Epidermal melanocyte (primary cell): Measurements from ENCODE around the gene ERC2.
"Not testable (repeated sequence)": the region's sequence is repeated elsewhere in the genome, so short reads cannot be mapped to it uniquely, and the experiment has no call there.

Experiments
- DNase-seq: peaks from one replicate; pipeline ENCODE4 v3.0.0; 2011; ENCODE audit warnings: low spot score; ENCODE audit not compliant: insufficient read length

ERC2 gene

DNA sequence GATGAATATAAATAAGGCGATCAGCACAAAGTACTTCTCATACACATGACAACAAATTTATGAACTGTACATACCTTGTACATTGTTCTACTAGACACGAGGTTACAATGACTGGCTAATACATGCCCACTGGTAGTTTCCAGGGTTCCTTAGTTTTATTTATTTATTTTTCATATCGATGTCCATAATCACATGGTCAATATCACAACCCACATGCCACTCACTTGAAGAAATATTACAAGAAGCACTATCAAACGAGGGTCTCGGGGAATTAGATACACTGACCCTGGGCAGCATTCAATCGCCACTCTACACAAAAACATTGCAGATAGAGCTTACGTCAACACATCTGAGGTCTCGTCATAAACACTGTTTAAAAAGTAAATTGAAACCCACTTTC is 959.9 kb downstream of the ERC2 start:
- DNase-seq = no peak

DNA sequence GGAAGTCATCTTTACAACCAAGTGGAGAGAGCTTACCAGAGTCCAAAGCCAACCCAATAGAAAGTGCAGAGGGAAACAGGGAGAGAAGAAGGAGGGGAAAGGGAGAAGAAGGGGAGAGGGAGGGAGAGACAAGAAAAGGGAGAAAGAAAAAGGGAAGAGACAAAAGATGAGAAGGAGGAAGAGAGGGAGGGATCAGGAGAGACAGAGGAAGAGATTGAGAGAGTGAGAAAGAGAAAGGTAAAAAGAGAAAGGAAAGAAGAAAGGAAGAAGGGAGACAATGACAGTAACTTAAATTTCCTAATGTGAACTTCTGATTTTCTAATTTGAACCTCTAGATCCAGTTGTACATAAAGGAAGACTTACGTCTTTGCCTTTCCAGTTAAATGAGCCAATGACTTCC is 960.5 kb downstream of the ERC2 start:
- no peak for DNase-seq

DNA sequence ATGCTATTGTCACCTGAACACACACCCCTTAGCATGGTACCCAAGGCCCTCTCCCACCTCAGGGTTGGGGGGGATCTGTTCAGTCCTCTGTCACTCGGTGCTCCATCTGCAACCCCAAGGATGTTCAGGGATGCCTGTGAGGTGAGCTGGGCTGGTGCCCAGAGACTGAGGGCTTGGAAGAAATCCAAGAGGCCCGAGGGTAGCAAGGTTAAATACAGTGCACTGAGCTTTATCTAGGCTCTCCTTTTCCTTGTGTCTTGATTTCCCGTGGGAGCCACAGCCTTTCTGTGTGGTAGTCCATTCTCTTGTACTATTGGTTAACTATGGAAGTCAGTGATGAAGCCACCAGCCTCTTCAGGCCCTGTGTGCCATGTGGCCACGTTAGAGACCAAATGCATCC is 962.5 kb downstream of the ERC2 start:
- no peak for DNase-seq

DNA sequence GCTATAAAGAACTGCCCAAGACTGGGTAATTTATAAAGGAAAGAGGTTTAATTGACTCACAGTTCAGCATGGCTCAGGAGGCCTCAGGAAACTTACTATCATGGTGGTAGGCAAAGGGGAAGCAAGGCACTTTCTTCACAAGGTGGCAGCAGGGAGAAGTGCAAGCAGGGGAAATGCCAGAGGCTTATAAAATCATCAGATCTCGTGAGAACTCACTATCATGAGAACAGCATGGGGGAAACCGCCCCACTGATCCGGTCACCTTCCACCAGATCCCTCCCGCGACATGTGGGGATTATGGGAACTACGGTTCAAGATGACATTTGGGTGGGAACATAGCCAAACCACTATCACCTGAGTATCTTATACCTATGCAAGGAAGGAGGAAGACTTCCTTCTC is 963.2 kb downstream of the ERC2 start:
- not testable (repeated sequence) for DNase-seq

DNA sequence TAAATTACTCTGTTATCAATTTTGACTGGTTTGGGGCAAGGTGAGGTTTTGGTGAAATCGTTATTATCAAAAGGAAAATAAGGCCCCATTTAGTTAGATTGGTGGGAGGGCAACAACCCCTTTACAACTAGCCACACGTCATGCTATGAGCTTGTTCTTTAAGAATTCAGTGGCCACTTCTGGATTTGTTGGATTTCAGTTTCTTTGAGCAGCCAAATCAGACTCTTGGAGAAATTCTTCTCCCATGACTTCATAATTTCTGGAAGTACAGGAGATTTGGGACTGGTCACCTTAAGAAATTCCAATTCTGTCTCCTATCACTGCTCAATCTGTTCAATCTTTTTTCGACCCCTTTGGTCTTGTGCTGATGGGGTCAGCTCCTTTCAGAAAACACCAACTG is 966.4 kb downstream of the ERC2 start:
- DNase-seq = no peak

DNA sequence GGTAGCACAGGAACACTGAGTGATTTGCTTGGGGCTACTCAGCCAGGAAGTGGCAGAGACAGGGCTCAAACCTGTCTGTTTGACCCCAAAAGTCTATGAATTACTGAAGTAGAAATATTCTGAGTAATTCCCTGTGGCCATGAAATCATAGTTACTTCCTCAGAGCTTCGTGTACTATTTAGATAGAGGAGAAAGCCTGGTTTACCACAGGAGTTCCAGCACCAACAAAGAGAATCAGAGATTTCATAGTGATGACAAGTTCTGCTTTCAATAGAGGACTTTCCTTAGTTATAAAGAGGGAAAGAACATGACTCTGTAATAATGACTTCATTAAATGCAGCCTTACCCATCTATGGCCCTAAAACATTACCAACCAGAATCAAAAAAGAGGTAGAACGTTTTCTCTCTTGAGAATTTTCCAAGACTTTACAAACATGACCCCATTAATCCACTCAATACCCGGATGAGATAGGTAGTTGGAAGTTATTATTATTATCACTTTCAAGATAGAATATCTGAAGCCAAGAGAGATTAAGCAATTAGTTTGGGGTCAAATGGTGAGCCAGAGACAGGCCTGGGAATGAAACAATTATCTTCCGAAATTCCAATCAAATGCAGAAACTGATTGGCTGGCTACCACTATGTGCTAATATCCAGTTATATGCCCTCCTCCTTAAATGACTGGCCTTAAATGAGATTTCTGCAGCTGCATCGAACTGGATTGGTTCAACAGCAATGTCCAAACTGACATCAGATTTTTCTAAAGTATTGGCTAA is 967.5 kb downstream of the ERC2 start:
- DNase-seq = no peak

DNA sequence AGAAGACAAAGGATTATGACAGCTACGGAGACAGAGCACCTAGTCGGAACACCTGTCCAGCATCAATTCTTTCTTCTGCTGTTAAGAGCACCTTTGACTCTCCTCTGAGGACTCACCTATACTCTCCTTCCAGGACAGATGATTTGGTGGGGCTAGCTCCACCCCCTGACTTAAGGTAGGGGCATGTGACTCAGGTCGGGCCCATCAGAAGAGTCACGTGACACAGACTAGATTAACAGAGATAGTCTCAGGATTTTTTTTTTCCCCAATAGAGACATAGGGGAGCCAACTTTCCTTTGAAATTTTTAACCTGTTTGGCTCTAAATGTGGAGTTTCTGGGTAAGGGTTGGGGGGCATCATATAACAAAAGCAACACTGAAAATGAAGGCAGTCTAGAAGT is 969.7 kb downstream of the ERC2 start:
- no peak for DNase-seq

DNA sequence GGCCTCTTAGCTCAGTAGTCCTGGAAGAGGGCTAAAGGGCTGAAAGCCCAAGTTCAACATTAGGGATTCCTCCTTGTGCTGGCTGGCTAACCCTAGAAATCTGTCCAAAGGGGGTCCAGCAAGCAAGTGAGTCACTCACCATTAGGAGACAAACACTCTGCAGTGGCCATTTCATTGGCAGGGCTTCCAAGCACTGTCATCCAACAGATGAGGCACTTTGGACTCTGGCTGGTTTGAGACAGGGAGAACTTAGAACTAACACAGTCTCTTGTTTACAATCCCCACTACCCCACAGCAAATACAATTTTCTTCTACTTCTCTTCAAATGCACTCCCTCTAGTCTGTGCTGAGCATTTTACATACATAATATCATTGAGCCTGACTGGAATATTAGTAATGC is 971.0 kb downstream of the ERC2 start:
- no peak for DNase-seq

DNA sequence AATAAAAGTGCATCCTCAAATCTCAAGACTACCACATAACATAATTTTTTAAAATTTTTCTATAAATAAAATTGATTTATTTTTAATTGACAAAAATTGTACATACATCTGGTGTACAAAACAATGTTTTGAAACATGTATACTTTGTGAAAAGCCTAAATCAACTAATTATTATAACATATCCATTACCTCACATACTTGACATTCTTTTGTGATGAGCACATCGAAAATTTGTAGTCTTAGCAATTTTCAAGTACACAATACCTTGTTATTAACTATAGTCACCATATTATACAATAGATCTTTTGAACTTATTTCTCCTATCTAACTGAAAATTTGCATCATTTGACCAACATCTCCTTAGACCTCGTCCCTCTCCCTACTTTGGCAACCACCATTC is 973.3 kb downstream of the ERC2 start:
- no peak for DNase-seq

DNA sequence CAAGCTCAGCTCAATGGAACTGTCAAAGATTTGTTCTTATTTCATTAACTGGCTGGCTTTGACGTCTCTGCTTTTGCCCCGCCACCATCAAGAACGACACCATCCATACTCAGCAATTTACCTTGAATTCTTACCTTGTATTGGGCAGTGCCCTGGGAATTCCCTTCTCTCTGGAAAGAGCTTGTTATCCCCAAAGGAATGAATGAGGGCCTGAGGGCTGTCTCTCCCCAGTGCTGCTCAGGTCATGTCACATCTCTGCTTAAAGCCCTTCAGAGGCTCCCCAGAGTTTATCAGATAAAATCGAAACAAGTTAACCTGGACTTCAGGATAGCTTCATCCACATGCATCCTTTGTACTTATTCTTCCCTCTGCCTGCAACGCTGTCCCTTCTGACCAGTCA is 975.3 kb downstream of the ERC2 start:
- no peak for DNase-seq

DNA sequence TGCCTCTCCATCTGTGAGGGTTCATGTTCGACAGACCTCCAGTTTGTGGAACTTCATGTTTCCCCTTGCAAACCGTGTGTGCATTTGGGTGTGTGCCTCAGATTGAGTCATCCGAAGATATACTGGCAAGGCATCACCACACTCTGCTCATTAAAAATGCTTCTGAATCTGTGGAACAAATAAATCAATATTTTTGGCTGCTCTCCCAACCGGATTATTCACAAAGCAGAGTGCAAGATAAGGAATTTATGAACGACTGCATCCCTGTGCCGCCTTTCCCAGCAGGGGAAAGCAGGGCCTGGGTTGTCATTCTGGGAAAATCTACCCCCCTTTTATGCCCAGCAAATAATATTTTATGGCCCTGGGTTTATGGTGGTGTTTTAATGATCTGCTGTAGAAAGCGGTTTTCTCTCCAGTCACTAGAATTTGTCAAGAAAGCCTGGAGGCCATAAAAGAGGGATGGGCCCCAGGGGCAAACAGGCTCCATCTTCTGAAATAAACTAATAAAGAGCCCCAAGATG is 976.9 kb downstream of the ERC2 start:
- DNase-seq = no peak

DNA sequence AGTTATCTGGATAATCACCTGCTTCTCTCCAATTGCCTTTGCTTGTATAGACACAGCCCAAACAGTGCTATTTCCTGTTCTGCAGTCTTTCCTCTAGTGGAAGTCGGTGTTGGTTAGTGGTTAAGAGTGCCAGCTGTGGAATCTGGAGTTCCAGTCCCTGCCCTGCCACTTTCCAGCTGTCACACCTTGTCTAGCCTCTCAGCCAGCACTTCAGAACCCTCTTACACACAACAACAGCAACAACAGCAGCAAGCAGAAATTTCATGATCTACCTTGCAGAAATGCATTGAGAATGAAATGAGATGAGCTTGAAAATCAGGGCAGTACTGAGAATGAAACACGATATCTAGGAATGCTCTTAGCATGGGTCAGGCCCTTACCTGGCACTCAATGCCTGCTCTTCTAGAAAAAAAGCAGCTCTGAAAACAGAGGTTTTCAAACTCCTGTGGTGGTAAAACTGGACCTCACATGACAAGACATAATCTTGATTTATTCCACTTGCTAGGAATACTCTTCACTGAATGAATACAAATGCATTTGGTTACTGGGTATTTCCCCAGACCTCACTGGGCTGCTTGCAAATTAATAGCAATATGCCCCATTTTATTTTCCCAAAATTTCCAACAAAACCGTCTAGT is 977.9 kb downstream of the ERC2 start:
- no peak for DNase-seq

DNA sequence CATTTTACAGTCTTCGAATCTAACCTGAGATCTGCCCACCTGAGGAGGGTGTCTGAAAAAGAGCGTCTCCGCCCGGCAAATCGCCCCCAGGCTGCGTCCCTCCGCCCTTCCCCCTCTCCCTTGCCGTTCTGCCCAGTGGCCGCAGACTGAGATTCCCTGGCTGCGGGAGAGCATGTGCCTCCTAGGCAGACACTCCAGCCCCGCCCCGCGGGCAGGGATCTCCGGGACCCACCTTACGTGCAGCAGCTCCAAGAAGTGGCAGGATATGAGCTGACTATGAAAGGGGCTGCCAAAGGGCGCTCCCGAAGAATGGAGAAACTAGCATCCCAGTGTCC is 978.5 kb downstream of the ERC2 start:
- no peak for DNase-seq

DNA sequence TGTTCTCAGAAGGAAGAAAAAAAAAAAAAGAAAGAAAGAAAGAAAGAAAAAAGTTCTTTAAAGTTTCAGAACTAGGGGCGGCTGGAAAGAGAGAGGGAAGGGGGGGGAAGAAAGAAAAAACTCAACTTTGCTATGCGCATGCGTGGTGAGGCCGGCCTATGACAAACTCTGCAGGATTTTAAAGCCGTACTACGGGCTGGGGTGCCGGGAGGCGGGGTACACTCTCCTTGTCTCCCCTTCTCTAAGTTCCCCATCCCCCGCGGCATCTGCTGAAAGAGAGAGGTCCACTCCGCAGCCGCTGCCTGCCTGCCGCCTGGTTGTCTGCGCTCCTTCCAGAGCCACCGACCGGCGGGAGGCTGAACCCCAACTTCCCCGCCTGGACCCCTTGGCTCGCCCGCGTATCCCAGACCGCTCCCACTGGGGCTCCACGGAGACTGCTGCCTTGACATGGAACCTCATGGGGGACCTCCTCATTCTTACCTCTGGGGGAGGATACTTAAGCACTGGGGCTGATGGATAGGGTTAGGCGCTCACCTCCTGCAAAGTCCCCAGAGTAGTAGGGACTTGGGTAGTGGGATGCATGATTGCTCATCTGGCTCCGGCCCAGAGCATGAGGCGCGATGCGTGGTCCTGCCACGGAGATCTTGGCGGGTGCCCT is 979.7 kb downstream of the ERC2 start:
- DNase-seq = no peak

DNA sequence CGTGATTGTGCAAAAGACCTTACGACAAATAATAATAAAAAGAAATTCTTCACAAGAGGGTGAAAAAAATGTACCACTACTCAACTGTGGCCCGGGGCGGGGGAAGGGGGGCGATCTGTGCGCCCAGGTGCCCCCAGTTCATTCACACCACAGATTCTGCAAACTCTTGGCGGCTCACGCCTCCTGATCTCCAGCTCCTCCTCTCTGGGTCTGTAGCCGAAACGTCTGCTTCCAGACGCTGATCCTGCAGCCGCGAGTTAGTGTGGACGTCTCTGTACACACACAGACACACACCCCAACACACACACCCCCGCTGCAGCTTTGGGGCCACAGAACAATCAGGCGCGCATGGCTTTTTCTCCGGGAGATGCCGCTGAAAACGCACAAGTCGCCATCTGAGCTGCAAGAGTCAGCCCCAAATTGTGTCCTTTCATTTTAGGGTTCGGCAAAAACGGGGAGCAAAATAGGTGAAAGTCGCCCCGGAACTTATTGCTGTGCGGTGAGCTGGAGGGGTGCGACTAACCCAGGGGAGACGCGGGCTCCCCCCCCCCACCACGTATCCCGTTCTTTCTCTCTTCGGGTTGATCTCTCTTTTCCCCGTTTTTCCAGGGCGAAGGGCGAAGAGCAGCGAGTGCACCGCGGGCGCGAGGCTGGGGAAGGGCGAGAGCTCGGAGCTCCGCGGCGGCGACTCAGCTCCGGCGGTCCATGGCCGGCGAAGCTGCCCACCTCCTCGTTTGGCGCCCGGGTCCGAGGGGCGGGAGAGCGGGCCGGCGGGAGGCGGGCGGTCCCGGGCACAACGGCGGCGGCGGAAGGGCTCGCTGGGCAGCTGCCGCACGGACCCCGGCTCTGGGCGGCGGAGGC is 980.7 kb downstream of the ERC2 start:
- no peak for DNase-seq

DNA sequence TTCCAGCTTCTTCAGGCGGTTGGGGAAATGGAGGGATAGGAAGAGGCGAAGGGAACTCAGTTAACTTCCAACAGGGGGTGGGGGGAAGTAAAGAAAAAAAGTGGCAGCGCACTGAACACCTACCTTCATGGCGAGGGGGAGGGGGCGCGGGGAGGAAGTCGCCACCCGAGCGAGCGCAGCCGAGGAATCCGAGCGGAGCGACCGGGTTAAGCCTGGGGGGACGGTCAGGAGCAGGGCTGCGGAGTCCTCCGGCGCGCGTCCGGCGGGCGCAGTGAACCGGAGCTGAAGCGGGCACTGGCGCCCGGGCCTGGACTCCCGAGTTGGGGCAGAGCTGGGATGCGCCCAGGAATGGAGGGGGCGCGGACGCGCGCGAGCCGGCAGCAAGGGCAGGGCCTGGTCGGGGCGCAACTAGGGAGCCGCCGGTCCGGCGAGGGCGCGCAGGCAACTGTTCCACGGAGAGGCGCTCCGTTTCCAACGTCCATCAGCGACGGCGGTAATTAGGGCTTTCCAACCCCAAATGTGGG is 981.3 kb downstream of the ERC2 start, which contains the start of gene WNT5A:
Gene WNT5A (minus strand): TSS at position 450 of the 524 bp plus-strand sequence. CDS start 321 bp downstream, at position 129.
- no peak for DNase-seq

DNA sequence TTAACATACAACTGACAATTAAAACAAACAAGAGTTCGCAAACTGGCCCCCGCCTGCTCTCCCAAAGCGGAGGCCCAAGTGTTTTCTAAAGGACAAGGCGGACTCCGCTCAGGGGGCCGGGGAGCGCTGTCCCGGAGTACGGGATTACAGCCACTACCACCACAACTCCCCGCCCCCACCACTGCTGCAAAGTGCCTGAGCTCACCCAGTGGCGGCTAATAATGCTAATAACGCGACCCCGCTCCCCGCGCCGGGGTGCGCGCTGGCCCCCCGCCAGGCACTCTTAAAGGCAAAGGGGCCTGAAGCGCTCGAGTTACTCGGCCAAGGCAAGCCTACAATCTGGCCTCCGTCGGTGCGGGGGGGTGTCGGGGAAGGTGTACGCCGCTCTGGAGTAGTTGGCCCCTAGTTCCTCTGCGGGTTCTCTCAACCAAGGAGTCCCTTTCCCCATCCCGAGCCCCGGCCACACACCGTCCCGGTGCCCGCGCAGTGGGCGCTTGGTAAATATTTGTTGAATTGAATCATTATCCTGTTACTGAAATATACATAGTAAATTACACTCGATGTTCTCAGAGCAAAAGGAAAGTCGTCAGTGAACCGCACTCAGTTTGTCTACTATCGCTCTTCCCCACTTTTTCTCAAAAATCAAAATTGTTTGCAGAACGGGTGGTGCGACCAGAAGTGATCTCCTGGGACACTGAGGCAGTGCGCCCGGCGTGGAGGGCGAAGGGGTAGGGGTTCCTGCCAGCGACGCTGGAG is 982.0 kb downstream of the ERC2 start:
- no peak for DNase-seq

DNA sequence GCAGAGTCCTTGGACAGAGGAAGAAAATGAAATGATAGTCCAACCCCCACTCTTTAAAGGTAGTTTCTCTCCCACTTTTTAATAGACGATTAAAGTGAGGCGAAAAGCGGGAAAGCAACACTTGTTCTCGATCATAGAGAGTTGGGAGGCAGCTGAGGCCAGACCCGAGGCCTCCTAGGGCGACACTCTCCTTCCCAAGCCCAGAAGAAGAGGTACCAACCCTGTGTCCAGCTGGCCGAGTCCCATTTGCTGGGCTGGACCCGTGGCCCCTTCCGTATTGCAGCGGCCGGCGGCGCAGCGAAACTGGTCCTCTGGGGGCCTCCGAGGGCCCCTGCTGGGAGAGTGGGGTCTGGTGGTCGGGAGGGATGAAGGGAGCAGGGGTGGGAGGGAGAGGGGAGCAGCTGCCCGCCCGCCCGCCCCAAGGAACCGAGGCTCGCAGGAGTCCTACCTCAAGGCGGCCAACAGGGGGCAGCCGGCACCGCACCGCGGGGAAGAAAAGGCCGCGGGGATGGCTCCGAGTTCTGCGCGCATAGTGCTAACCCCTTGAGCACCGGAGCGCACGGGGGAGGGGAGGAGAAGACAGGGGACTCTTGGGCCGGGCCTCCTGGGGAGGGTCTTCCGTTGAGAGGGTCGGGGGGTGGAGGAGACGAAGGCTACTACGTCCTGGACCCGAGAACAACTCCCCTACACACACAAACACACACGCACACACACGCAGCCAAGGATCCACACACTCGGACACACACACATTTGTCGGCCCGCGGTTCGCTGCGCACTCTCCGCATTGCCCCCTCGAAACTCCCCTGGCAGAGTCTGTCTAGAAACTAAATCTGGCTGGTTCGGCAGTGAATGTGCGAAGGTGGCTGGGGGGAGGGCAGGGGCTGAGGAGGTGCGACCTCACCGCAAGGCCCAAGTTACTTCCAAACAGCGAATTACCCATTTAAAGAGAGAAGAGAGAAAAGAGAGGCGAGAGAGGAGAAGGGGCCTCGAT is 983.2 kb downstream of the ERC2 start:
- DNase-seq = no peak

DNA sequence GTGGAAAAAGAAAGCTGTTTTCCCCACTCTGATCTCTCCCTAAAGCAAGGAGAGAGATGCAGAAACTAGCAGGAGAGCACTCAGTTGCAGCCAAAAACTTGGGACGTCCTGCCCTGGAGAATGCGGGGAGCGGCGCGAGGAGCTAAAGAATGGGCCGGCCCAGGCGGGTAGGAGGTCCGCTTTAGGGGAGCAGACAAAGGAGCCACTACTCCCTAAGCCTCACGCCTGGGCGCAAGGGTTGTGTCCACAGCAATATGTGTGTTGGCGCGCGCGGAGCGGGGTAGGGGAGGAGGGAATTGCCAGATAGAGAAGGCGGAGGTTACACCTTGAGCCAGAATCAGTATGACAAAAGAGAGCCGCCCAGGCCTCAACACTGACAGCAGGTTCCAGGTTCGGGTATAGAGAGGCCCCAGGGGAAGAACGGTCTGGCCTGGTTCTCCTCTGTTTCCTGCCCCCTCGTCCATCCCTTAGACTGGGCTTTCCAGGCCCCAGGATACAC is 984.0 kb downstream of the ERC2 start:
- DNase-seq = no peak
